ENCODE data around the gene LDB3. TPM values are rescaled to one million over a fixed set of nuclear protein-coding genes. Genes with fewer than 3 reads are reported as not detected.

LDB3 gene
- total and polyA plus RNA-seq, 2 of the 8 experiments (the other 6 are each of a cell fraction or from before 2014, with no cell fraction given) = 0.20 to 0.43 TPM

- Histone ChIP-seq H3K18ac (ENCODE audit: extremely low read depth, low read length) (no peak overlapping the region), H2BK120ac (replicated peaks; ENCODE audit: low read depth, low read length) (no peak overlapping the region), H2AK5ac (ENCODE audit: low read depth, low read length) (no peak overlapping the region), H3K36me3 (ENCODE audit: control insufficient read depth in 2 of 4, insufficient read depth in 4 of 4, low read length in 3 of 4) (no peaks in the 10 kb centered on the region), H3K4ac (replicated peaks; ENCODE audit: insufficient read length, low read depth, low read length) (no peak overlapping the region), H3K23ac (ENCODE audit: insufficient read length) (no peak overlapping the region), H3K27me3 (replicated peaks in 1 of 4; ENCODE audit: control insufficient read depth in 3 of 4, extremely low read depth in 1 of 4, insufficient read depth in 3 of 4, low read length in 3 of 4) (no peaks in the 10 kb centered on the region), H4K8ac (ENCODE audit: extremely low read depth, insufficient read depth, low read length) (no peak overlapping the region), H3K79me2 (ENCODE audit: control insufficient read depth in 1 of 2, insufficient read depth in 2 of 2, low read length in 2 of 2) (no peaks in the 10 kb centered on the region), H4K20me1 (replicated peaks in 1 of 2; ENCODE audit: control insufficient read depth in 1 of 2, insufficient read depth in 2 of 2, low read length in 2 of 2) (no peaks in the 10 kb centered on the region), H3K4me3 (ENCODE audit: extremely low read depth in 1 of 4, insufficient read depth in 2 of 4, low read depth in 3 of 4, low read length in 4 of 4) (no peak overlapping the region), H3K27ac (ENCODE audit: low read depth, low read length) (no peak overlapping the region), H3K9me3 (ENCODE audit: insufficient read depth in 2 of 2, low read depth in 1 of 2, low read length in 1 of 2) (no peaks in the 10 kb centered on the region), H3K23me2 (ENCODE audit: low read depth, low read length) (peaks cover 6% of the 10 kb centered on the region; the same call in 1 of the 2 replicates), H2BK5ac (ENCODE audit: low read depth, low read length) (no peak overlapping the region), H3K4me2 (ENCODE audit: insufficient read depth in 1 of 2, low read depth in 2 of 2, low read length in 2 of 2) (0 out of 4 replicates have a peak overlapping the region, but pooled peaks of 1 of the 2 experiments have one; percentile 3), H3K14ac (ENCODE audit: insufficient read length) (no peak overlapping the region), H3K4me1 (replicated peaks in 1 of 4; ENCODE audit: control insufficient read depth in 3 of 4, insufficient read depth in 4 of 4, low read length in 3 of 4) (peaks cover 3 to 13% (median 7%) of the 10 kb centered on the region in 4 experiments; a peak in 6 of 7 replicates), H3K56ac (replicated peaks; ENCODE audit: insufficient read length, low read depth, low read length) (no peak overlapping the region), H2BK20ac (ENCODE audit: low read length) (no peak overlapping the region), H3K79me1 (ENCODE audit: low read depth, low read length) (no peaks in the 10 kb centered on the region), H2AFZ (ENCODE audit: low read length) (no peak overlapping the region), H2BK15ac (ENCODE audit: low read length) (no peak overlapping the region), H4K5ac (ENCODE audit: insufficient read length, low read depth, low read length) (no peak overlapping the region), H4K91ac (replicated peaks; ENCODE audit: insufficient read length, low read length) (no peak overlapping the region), H3K9ac (replicated peaks in 1 of 4; ENCODE audit: extremely low read depth in 1 of 4, low read depth in 3 of 4, low read length in 3 of 4) (no peak overlapping the region), H2BK12ac (ENCODE audit: low read depth, low read length) (no peak overlapping the region)
- no peak for FAIRE-seq
- WGBS, 2 experiments (ENCODE audit: extremely low coverage in 1 of 2, insufficient coverage in 1 of 2, insufficient read length in 1 of 2, insufficient replicate concordance in 2 of 2, low coverage in 1 of 2, low lambda C conversion rate in 2 of 2, missing lambda C conversion rate in 1 of 2) = 81% methylated on average over 5 of the region's 5 CpGs; no CpG with 5 or more reads in 1 of the 2 experiments
- no peak for TF ChIP-seq ZNF274 (IDR thresholded peaks at IDR 0.05; ENCODE audit: borderline replicate concordance, extremely low read depth, low read length)
- no peak for TF ChIP-seq KDM4A (IDR thresholded peaks at IDR 0.05; ENCODE audit: low read depth, low read length, severe bottlenecking)
- TF ChIP-seq CEBPB (IDR thresholded peaks at IDR 0.05; ENCODE audit: low read depth, low read length) = no peak
- no peak for TF ChIP-seq ASH2L (IDR thresholded peaks at IDR 0.05; ENCODE audit: low read length)
- TF ChIP-seq BACH1 (IDR thresholded peaks at IDR 0.05; ENCODE audit: low read length) = no peak
- no peak for TF ChIP-seq RXRA (IDR thresholded peaks at IDR 0.05; ENCODE audit: insufficient read depth, low read depth, low read length)
- TF ChIP-seq POLR2AphosphoS5 (IDR thresholded peaks at IDR 0.05; ENCODE audit: low read depth, low read length) = no peak
- no peak for TF ChIP-seq EZH2 (IDR thresholded peaks at IDR 0.05; ENCODE audit: low read depth, low read length, severe bottlenecking)
- TF ChIP-seq TEAD4 (IDR thresholded peaks at IDR 0.05; ENCODE audit: low read depth, low read length) = no peak
- TF ChIP-seq NRF1 (IDR thresholded peaks at IDR 0.05; ENCODE audit: low read depth, low read length) = no peak
- TF ChIP-seq SUZ12 (IDR thresholded peaks at IDR 0.05; ENCODE audit: low read length) = no peak
- TF ChIP-seq CTBP2 (IDR thresholded peaks at IDR 0.05; ENCODE audit: borderline replicate concordance, insufficient read depth, insufficient read length, low read length) = no peak
- ChIA-PET CTCF (ENCODE audit: partially characterized antibody) (interaction anchor here (0.8 to 3.1 kb wide), 15 partner anchors 9 to 201 kb away, joined by 3 to 11 read pairs (median 3); no protein-coding TSS in a partner anchor), POLR2A (ENCODE audit: partially characterized antibody) (interaction anchor here (1.3 to 3.4 kb wide), 3 partner anchors 8 to 40 kb away, joined by 4 to 10 read pairs (median 6); partner anchors contain the start of gene BMPR1A)
- no peak for DNase-seq (ENCODE audit: low read depth in 1 of 2, low spot score in 2 of 2)
Observed at GRCh38 chr10:86715836-86716235, 47.5 kb downstream of the LDB3 start.

Data from H1 (cell line).